GM21447 (cell line): ENCODE results near the gene SH3YL1.
"Not testable (repeated sequence)": the region's sequence is repeated elsewhere in the genome, so short reads cannot be mapped to it uniquely, and the experiment has no call there.

Experiments used
- ATAC-seq: cut with Tn5 transposase; IDR thresholded peaks from one replicate; pipeline ENCODE4 v1.9.1; 2021; ENCODE audit not compliant: unreplicated experiment

Gene SH3YL1

GRCh38 chr2:184695-185094 is 79.1 kb downstream of the SH3YL1 start:
- ATAC-seq: no peak

GRCh38 chr2:182509-183122 is 81.2 kb downstream of the SH3YL1 start:
- no peak for ATAC-seq

- ATAC-seq: no peak
Observed at GRCh38 chr2:180311-180710, 83.5 kb downstream of the SH3YL1 start.

- ATAC-seq: no peak
Observed at GRCh38 chr2:179886-180285, 83.9 kb downstream of the SH3YL1 start.

GRCh38 chr2:177733-178132 is 86.1 kb downstream of the SH3YL1 start:
- no peak for ATAC-seq

- no peak for ATAC-seq
Observed at GRCh38 chr2:176917-177316, 86.9 kb downstream of the SH3YL1 start.

- ATAC-seq: no peak
Observed at GRCh38 chr2:175880-176820, 87.7 kb downstream of the SH3YL1 start.

GRCh38 chr2:175161-175786 is 88.6 kb downstream of the SH3YL1 start:
- no peak for ATAC-seq

GRCh38 chr2:172120-172519 is 91.7 kb downstream of the SH3YL1 start:
- ATAC-seq: not testable (repeated sequence)

- ATAC-seq: no peak
Observed at GRCh38 chr2:169741-170140, 94.1 kb downstream of the SH3YL1 start.
